T47D (cell line): ENCODE data around the gene PTHLH.

ENCODE experiments used
- DNase-seq, 2 experiments: peaks; one replicate each; pipeline versions ENCODE4 v3.0.0 to v3.0.0-alpha.2; 2011 to 2012; ENCODE audit warnings: low read depth in 1 of 2, low spot score in 1 of 2
- JUND ChIP-seq: IDR thresholded peaks from 2 replicates; pipeline ENCODE4 v1.6.1; 2012; ENCODE audit warnings: low read depth
- in situ Hi-C: cut with HindIII; loops from 2 replicates; pipeline ENCODE4 v1.10.0; 2016; ENCODE audit warnings: low sequenced_read_pairs, low pct_unique_long_range_greater_than_20kb

Gene PTHLH

DNA sequence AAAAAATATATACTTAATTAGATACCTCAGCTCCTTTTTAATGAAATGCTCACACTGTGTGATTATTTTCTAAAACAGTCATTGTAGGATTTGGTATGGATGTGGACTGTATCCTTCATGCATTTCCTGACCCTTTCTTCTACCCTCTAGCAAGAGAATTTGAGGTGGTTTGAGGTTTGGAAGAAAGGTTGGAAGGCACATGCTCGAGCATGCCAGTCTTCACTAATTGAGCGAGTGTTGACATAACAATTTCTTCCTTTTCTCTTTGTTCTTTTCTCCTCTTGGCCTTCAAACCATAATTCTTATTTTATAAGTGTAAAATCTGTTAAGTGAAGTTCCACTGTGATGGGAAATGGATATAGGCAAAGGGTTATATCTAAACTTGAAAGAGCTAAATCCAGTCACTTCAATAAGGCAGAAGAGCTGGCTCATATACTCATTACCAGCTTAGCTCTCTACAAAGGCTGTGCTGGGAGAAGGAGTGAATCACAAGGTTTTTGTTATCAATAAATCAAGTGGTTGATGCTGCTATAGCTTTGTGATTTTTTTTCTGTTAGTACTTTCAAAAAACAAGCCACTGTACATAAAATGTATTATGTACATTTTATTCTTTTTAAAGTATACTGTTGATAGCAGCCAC, 16.2 kb upstream of the PTHLH start:
- no peak for DNase-seq
- in situ Hi-C loops, result no loop called here
- no peak for TF ChIP-seq JUND

DNA sequence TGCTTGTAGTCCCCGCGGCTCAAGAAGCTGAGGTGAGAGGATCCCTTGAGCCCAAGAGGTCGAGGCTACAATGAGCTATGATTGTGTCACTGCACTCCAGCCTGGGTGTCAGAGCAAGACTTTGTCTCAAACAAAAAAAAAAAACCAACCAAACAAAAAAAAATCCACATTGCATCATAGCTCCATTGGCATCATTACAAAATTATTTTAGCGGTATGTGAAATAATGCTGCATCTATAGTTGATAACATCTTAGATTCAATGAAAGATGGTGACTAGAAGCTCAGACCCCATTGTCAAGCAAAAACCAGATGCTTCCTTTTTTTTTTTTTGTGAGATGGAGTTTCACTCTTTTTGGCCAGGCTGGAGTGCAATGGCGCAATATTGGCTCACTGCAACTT, 14.8 kb upstream of the PTHLH start:
- DNase-seq, result no peak
- TF ChIP-seq JUND, result no peak
- in situ Hi-C loops, result no loop called here

DNA sequence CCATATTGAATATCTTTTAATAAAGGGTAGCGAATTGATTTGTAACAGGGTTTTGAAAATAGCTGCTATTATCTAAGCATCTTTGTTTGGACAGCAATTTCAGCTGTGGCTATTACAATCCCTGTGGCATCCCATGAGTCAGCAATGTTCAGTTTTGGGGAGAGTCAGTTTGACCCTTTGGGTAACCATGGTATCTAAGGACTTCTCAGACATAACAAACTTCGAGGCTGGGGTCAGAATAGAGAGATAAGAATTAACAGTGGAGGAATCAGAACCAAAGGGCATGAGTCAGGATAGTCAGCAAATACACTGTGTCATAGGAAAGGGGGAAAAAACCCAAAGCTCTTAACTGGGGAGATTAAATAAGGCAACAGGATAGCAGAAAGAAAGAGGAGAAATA, 11.7 kb upstream of the PTHLH start:
- no peak for DNase-seq
- TF ChIP-seq JUND, result no peak
- in situ Hi-C loops, result no loop called here

DNA sequence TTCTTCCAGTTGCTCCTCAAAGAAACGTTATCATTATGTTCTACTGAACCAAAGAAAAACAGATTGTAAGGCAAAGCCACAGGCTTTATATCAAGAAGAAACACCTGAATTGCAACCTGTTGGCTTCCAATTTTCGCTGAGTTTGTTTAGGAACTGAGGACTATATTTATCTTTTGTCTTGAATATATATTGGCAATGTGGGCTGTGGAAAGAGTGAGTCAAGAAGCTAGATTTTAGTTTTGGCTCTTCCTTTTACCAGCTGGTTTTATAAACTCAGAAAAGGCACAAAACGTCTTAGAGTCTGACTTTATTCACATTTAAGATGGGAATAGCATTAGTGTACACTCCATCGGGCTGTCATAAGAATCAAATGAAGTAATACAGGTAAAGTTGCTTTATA, 10.4 kb upstream of the PTHLH start:
- in situ Hi-C loops, result no loop called here
- TF ChIP-seq JUND, result no peak
- no peak for DNase-seq

DNA sequence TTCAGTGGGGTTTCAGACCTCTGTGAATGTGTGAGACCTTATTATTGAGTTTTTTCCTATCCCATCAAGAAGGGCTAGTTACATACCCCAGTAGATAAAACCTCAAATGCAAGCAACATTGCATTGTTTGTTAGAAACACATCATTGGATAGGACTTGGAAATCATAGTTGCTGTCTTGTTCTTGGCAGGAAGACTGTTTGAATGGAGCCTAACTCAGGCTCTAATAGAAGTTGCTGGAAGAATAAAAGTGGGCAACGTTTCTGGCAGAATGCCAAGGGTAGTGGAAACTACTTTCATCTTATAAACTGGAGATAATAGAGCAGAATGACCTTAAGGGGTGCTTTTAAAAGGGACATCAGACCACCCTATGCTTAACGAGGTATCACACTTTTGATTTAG, 9.9 kb upstream of the PTHLH start:
- DNase-seq, result no peak
- in situ Hi-C loops, result no loop called here
- TF ChIP-seq JUND, result no peak

DNA sequence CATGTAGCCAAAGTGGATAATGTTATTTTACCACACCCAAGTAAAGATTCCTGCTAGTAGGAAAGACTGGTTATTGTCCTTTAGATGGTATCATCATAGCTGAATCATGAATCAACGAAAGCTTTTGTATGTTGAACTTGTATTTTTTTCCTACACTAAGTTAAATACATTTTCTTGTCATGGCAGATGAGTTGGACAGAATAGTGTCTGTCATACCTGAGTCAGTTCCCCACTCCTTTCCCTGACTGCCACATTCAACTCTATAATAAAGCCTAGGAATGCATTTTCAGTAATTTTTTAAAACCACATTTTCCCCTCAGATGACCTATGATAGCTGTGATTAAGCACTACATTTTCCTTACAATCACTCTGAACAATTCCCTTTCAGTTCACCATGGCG, 9.3 kb upstream of the PTHLH start:
- in situ Hi-C loops, result no loop called here
- TF ChIP-seq JUND, result no peak
- no peak for DNase-seq

DNA sequence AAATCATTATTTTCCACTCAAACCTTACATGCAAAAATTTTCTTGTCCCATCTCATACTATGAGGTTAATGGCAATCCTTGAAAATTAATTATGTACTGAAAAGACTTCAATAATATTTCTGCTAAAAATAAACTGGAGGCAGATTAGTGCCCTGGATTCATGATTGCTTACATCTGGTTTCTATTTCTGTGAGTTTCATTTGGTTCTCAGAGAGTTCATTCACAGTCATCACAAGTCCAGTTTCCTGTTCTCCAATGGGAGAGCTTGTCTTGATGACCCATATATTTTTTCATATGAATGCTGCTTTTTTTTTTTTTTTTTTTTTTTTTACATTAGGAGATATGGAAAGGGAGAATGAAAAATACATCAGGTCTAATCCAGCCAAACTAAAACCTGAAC, 6.6 kb upstream of the PTHLH start:
- no peak for TF ChIP-seq JUND
- in situ Hi-C loops, result no loop called here
- DNase-seq, result no peak

DNA sequence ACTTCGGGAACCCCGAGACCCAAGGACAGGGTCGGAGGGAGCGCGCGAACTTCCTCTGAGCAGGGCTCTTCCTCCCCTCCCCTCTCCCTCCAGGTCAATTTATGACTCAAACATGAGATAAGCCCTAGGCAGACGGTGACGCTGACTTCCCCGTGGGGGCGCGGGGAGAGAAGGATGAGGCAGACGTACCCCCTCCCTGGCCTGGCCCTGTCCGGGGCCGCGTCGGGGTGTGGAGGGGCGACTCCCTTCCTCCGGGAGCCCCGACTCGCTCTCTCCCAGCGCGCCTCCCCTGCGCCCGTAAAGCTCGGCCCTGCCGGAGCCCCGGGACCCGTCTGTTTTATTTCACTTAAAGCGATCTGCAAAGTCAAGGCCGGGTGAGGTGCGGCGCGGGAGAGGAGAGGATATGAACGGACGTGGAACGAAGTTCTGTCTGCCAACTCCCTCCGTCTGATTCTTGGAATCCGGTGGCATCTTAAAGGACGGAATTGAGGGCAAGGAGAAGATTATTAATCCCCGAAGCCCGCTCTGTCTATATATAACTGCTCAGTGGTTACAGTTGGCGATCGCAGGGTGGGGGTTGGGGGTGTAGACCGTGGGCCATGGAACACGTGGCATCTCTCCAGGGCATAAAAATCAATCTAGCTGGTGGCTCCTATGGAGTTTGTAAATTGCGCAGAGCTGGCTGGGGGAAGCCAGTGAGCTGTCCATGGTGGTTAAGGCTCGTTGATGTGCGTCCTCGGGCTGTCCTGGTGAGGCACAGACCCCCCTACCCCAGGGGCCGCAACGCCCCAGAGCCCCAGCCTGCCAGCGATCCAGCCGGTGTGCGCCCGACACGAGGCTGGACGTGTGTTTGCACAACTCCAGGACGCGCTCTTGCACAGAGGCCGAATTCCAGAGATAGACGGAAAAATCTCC, 2.9 kb upstream of the PTHLH start:
- TF ChIP-seq JUND, result no peak
- DNase-seq, result peak; percentile 59 to 69
- in situ Hi-C loops, result no loop called here

DNA sequence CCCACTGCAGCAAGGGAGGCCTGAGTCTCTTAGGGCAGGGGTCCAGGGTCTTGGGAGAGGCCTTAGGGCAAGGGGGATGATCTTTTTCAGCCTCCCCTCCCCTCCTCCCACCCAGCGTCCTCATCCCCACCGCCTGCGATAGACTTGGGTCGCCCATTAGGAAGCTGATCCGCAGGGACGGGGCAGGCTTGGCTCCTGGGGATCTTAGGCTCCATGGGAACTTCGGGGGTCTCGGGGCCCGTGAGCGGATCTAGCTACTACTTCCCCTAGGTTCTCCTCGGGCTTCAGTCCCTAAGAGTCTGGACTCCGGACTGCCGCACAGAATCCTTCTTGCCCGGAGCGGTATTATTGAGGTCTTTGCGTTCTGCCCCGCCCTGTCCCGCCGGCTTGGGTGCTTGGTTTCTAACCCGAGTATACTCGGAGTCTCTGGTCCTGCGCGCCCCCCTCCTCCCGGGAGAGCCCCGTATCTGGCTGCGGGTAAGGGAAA, 2.2 kb upstream of the PTHLH start:
- TF ChIP-seq JUND, result no peak
- in situ Hi-C loops, result no loop called here
- no peak for DNase-seq

DNA sequence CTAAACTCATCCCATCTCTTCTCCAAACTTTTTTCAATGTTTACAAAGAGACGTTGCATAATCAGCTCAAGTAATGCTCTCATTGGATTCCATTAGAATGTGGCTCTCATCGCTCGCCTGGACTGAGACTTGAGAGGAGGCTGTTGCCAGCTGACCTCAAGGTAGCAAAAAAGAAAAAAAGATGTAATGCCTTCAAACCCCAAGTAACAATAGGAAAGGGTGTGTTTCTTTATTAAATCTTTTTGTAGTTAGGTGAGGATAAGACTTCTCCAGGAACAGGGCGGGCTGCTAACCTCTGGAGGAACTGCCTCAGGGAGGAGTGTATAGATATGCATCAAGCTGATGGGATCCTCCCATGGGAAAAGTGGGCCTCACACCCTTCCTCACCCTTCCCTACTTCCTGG, 956 bp upstream of the PTHLH start:
- TF ChIP-seq JUND, result no peak
- DNase-seq, result no peak
- in situ Hi-C loops, result no loop called here

DNA sequence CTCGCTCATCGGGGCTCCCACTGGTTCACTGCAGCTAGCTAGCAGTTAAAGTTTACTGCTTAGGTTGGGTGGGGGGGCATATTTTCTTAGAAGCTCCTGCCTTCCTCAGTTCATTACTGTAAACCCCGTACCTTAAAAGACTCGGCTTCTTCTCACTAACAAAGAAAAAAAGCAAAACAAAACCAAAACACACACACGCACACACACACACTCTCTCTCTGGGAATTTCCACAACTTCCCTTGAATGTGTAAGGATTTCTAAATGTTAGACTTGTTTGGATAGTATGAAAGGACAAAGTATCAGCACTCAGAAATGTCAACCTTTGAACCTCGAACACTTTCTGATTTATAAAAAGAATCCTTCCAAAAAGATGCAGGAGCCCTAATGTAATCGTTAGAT, 927 bp downstream of the PTHLH start:
- in situ Hi-C loops, result no loop called here
- no peak for TF ChIP-seq JUND
- no peak for DNase-seq

DNA sequence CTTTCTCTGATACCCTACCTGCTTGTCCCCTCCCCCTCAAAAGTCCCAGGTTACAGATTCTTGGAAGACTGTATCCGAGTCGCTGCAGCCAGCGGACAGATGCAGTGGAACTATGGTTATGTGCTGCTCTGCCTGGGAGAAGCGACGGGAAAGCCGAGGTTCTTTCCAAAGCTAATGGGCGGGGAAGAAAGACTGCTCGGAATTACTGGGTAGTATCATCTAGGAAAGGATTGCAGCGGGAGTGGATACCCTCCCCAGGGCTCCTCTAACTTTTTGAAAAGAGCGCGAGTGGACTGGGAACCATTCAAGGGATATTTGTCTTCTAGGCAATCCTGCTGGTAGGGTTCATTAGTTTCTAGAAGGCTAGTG, 1.4 kb downstream of the PTHLH start:
- DNase-seq, result no peak
- TF ChIP-seq JUND, result no peak
- in situ Hi-C loops, result no loop called here

DNA sequence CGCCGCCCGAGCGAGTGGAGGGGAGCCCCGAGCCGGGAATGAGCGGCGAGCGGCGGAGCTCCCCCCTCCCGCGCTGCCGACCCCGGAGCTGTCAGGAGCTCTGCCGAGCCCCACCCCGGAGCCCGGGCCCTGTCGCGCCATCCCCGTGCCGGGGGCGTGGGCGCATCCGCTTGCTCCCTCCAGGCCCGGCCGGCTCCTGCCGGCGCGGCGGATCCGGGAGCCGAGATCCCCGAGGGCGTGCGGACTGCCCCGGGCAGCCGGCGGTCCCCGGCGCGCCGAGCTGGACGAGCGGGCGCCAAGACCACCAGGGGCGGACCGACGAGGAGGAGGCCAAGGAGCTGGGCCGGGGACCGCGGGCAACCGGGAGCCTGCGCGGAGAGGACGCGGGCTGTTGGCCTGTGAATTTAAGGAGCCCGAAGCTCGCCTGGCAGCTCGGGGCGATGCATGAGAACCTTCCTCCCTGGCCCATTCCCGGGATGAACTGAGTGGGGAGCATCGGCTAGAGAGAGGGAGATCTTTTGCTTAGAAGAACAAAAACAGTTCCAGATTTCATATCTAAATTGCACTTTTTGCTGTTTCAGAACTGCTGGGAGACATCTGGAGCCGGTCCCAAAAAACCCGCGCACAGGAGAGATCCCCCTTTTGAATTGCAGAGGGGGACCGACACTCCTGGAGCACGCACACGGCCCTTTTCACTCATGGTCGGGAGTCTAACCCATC, 2.0 kb downstream of the PTHLH start:
- peak in 1 of 2 experiments; percentile 20 for DNase-seq
- TF ChIP-seq JUND, result no peak
- in situ Hi-C loops, result no loop called here
